ENCODE data around the gene MUS81.
"Not testable (repeated sequence)": the region's sequence is repeated elsewhere in the genome, so short reads cannot be mapped to it uniquely, and the experiment has no call there.

Gene MUS81

GRCh38 chr11:65860278-65861164, at the start of gene MUS81:
MUS81 (plus strand) TSS chr11:65860433; CDS start chr11:65860754, 321 bp downstream.
- peak within 1 kb of the TSS; percentile 96 for H3K27ac ChIP-seq
- peak; percentile 87 for DNase-seq (ENCODE audit: low read depth, low spot score)

GRCh38 chr11:65811764-65812475, 48.3 kb upstream of the MUS81 start:
- DNase-seq (ENCODE audit: low read depth, low spot score) = no peak
- no peak overlapping the region for H3K27ac ChIP-seq

- no peak overlapping the region for H3K27ac ChIP-seq
Observed at GRCh38 chr11:65814131-65814985, 45.9 kb upstream of the MUS81 start.

GRCh38 chr11:65814986-65815565, 45.2 kb upstream of the MUS81 start:
- H3K27ac ChIP-seq = no peak overlapping the region
- no peak for DNase-seq (ENCODE audit: low read depth, low spot score)

More at GRCh38 chr11:65814131-65814985, 45.9 kb upstream of the MUS81 start:
- DNase-seq (ENCODE audit: low read depth, low spot score) = peak; percentile 14

GRCh38 chr11:65816696-65817095, 43.5 kb upstream of the MUS81 start:
- H3K27ac ChIP-seq = peak overlapping the region; percentile 84
- no peak for DNase-seq (ENCODE audit: low read depth, low spot score)

GRCh38 chr11:65817312-65817834, 42.9 kb upstream of the MUS81 start:
- DNase-seq (ENCODE audit: low read depth, low spot score) = no peak
- H3K27ac ChIP-seq = peak overlapping the region; percentile 84

GRCh38 chr11:65817835-65818680, 42.2 kb upstream of the MUS81 start:
- peak overlapping the region; percentile 84 for H3K27ac ChIP-seq

GRCh38 chr11:65821107-65821506, 39.1 kb upstream of the MUS81 start:
- no peak for DNase-seq (ENCODE audit: low read depth, low spot score)
- H3K27ac ChIP-seq = no peak overlapping the region

More at GRCh38 chr11:65817835-65818680, 42.2 kb upstream of the MUS81 start:
- peak; percentile 53 for DNase-seq (ENCODE audit: low read depth, low spot score)

- no peak overlapping the region for H3K27ac ChIP-seq
- DNase-seq (ENCODE audit: low read depth, low spot score) = no peak
Observed at GRCh38 chr11:65822776-65823528, 37.3 kb upstream of the MUS81 start.

GRCh38 chr11:65826984-65827735, 33.1 kb upstream of the MUS81 start:
- DNase-seq (ENCODE audit: low read depth, low spot score) = no peak
- no peak overlapping the region for H3K27ac ChIP-seq

GRCh38 chr11:65829459-65829858, 30.8 kb upstream of the MUS81 start:
- DNase-seq (ENCODE audit: low read depth, low spot score) = no peak
- no peak overlapping the region for H3K27ac ChIP-seq

GRCh38 chr11:65832231-65832630, 28.0 kb upstream of the MUS81 start:
- not testable (repeated sequence) for DNase-seq (ENCODE audit: low read depth, low spot score); H3K27ac ChIP-seq

GRCh38 chr11:65833297-65834030, 26.8 kb upstream of the MUS81 start, which contains the start of gene SNX32:
SNX32 (plus strand) TSS chr11:65833963; CDS start chr11:65834066, 103 bp downstream.
- DNase-seq (ENCODE audit: low read depth, low spot score) = peak; percentile 20
- H3K27ac ChIP-seq = no peak within 1 kb of the TSS

GRCh38 chr11:65834202-65834601, 26.0 kb upstream of the MUS81 start:
- H3K27ac ChIP-seq = no peak overlapping the region

GRCh38 chr11:65842144-65842543, 18.1 kb upstream of the MUS81 start:
- no peak overlapping the region for H3K27ac ChIP-seq
- no peak for DNase-seq (ENCODE audit: low read depth, low spot score)

More at GRCh38 chr11:65834202-65834601, 26.0 kb upstream of the MUS81 start:
- no peak for DNase-seq (ENCODE audit: low read depth, low spot score)

- no peak overlapping the region for H3K27ac ChIP-seq
- no peak for DNase-seq (ENCODE audit: low read depth, low spot score)
Observed at GRCh38 chr11:65843811-65844210, 16.4 kb upstream of the MUS81 start.
